ENCODE results near the gene VN1R5. TPM values are rescaled to one million over a fixed set of nuclear protein-coding genes. Genes with fewer than 3 reads are reported as not detected.

Gene VN1R5
- total RNA-seq, 1 donor from 2014 or later, result not detected

GRCh38 chr1:247300491-247301175 lies 44.8 kb downstream of the VN1R5 start:
- no peak for DNase-seq (ENCODE audit: low spot score)
- no peak for TF ChIP-seq CTCF (IDR thresholded peaks at IDR 0.05)
- Mint-ChIP-seq H3K4me1 (ENCODE audit: low read depth) (no peaks in the 10 kb centered on the region), H3K27ac (ENCODE audit: unreplicated experiment) (no peak overlapping the region), H3K4me3 (ENCODE audit: unreplicated experiment) (no peak overlapping the region), H3K27me3 (ENCODE audit: low read depth) (no peaks in the 10 kb centered on the region), H3K9me3 (ENCODE audit: low read depth) (no peaks in the 10 kb centered on the region), H3K36me3 (ENCODE audit: low read depth) (peaks cover 44% of the 10 kb centered on the region)

- no peaks in the 10 kb centered on the region for H3K27me3 Mint-ChIP-seq (ENCODE audit: low read depth)
- TF ChIP-seq CTCF (IDR thresholded peaks at IDR 0.05), result no peak
- H3K36me3 Mint-ChIP-seq (ENCODE audit: low read depth), result peaks cover 46% of the 10 kb centered on the region
- no peak for DNase-seq (ENCODE audit: low spot score)
- H3K9me3 Mint-ChIP-seq (ENCODE audit: low read depth), result no peaks in the 10 kb centered on the region
- no peak overlapping the region for H3K27ac Mint-ChIP-seq (ENCODE audit: unreplicated experiment)
- no peaks in the 10 kb centered on the region for H3K4me1 Mint-ChIP-seq (ENCODE audit: low read depth)
- no peak overlapping the region for H3K4me3 Mint-ChIP-seq (ENCODE audit: unreplicated experiment)
Measured at GRCh38 chr1:247301176-247301540, 45.3 kb downstream of the VN1R5 start.

GRCh38 chr1:247303216-247303615 lies 47.3 kb downstream of the VN1R5 start:
- no peak for DNase-seq (ENCODE audit: low spot score)
- Mint-ChIP-seq H3K27ac (ENCODE audit: unreplicated experiment) (no peak overlapping the region), H3K36me3 (ENCODE audit: low read depth) (peaks cover 59% of the 10 kb centered on the region), H3K4me3 (ENCODE audit: unreplicated experiment) (no peak overlapping the region), H3K9me3 (ENCODE audit: low read depth) (no peaks in the 10 kb centered on the region), H3K27me3 (ENCODE audit: low read depth) (no peaks in the 10 kb centered on the region), H3K4me1 (ENCODE audit: low read depth) (no peaks in the 10 kb centered on the region)
- TF ChIP-seq CTCF (IDR thresholded peaks at IDR 0.05), result no peak

- H3K4me3 Mint-ChIP-seq (ENCODE audit: unreplicated experiment), result no peak overlapping the region
- H3K36me3 Mint-ChIP-seq (ENCODE audit: low read depth), result peaks cover 65% of the 10 kb centered on the region
- H3K27ac Mint-ChIP-seq (ENCODE audit: unreplicated experiment), result no peak overlapping the region
- no peaks in the 10 kb centered on the region for H3K4me1 Mint-ChIP-seq (ENCODE audit: low read depth)
- DNase-seq (ENCODE audit: low spot score), result no peak
- no peak for TF ChIP-seq CTCF (IDR thresholded peaks at IDR 0.05)
- no peaks in the 10 kb centered on the region for H3K9me3 Mint-ChIP-seq (ENCODE audit: low read depth)
- H3K27me3 Mint-ChIP-seq (ENCODE audit: low read depth), result no peaks in the 10 kb centered on the region
Measured at GRCh38 chr1:247304031-247304430, 48.2 kb downstream of the VN1R5 start.

Other genes with a start within 250 kb of the VN1R5 start
- 1.4 to 1.9 TPM (median 1.7 TPM) in 3 replicates for gene ZNF695, start 248.0 kb upstream of the VN1R5 start, total RNA-seq
- gene ZNF670, start 177.3 kb upstream of the VN1R5 start, total RNA-seq, result 2.3 to 3.6 TPM (median 2.7 TPM) in 3 replicates
- 6.1 to 9.3 TPM (median 8.3 TPM) in 3 replicates for gene ZNF669, start 151.7 kb upstream of the VN1R5 start, total RNA-seq
- gene ZNF124, start 84.1 kb upstream of the VN1R5 start, total RNA-seq, result 17.0 to 19.3 TPM (median 18.4 TPM) in 3 replicates
- 25.0 to 30.0 TPM (median 27.9 TPM) in 3 replicates for gene ZNF496, start 75.8 kb downstream of the VN1R5 start, total RNA-seq
- gene NLRP3, start 160.1 kb downstream of the VN1R5 start, total RNA-seq, result 0.10 to 1.3 TPM (median 0.15 TPM) in 3 replicates
- not detected in 3 replicates for gene OR2B11, start 202.0 kb downstream of the VN1R5 start, total RNA-seq

Measured in chondrocyte (in vitro differentiated cells).